Measurements from ENCODE around the gene YIPF7. TPM values are rescaled to one million over a fixed set of nuclear protein-coding genes. Genes with fewer than 3 reads are reported as not detected.

Gene YIPF7
- total and polyA plus RNA-seq, 7 donors, result 3.2 to 27.9 (median 8.2) TPM

GRCh38 chr4:44678094-44679041, 26.9 kb upstream of the YIPF7 start, which contains the start of gene GUF1:
GUF1 (plus strand) TSS chr4:44678420; CDS start chr4:44678623, 203 bp downstream.
- peak within 1 kb of the TSS; percentile 96 for H3K27ac ChIP-seq
- H3K36me3 ChIP-seq (ENCODE audit: insufficient read depth in 1 of 2, low read depth in 1 of 2), result peaks cover 4 to 28% of the 10 kb centered on the region in 2 donors
- H3K9me3 ChIP-seq, result no peaks in the 10 kb centered on the region
- intact Hi-C loops (cut with DNase I), result no loop called here
- no peaks in the 10 kb centered on the region for H3K27me3 ChIP-seq (ENCODE audit: insufficient read depth in 3 of 3, low read length in 2 of 3)
- peak within 1 kb of the TSS; percentile 87 for H3K4me3 ChIP-seq
- DNase-seq (peak; percentile 91 to 95), ATAC-seq (peak; percentile 95 to 98 (median 97))
- no peak for TF ChIP-seq CTCF (IDR thresholded peaks at IDR 0.05)
- peaks cover 27% of the 10 kb centered on the region for H3K4me1 ChIP-seq
- WGBS, 3 donors, result 1% methylated on average over 42 to 57 of the region's 57 CpGs

GRCh38 chr4:44675366-44675765, 23.9 kb upstream of the YIPF7 start:
- Histone ChIP-seq H3K4me3 (no peak overlapping the region), H3K27ac (no peak overlapping the region), H3K27me3 (ENCODE audit: insufficient read depth in 3 of 3, low read length in 2 of 3) (no peaks in the 10 kb centered on the region), H3K9me3 (no peaks in the 10 kb centered on the region), H3K4me1 (peaks cover 28% of the 10 kb centered on the region), H3K36me3 (ENCODE audit: insufficient read depth in 1 of 2, low read depth in 1 of 2) (no peaks in the 10 kb centered on the region)
- DNase-seq (no peak), ATAC-seq (no peak)
- no peak for TF ChIP-seq CTCF (IDR thresholded peaks at IDR 0.05)
- intact Hi-C loops (cut with DNase I), result no loop called here
- 68 to 74% (median 70%) methylated on average over 5 of the region's 5 CpGs for WGBS, 3 donors

GRCh38 chr4:44674471-44674870, 23.0 kb upstream of the YIPF7 start:
- 93 to 98% (median 96%) methylated on average over 1 of the region's 1 CpG for WGBS, 3 donors
- no peaks in the 10 kb centered on the region for H3K36me3 ChIP-seq (ENCODE audit: insufficient read depth in 1 of 2, low read depth in 1 of 2)
- no peaks in the 10 kb centered on the region for H3K27me3 ChIP-seq (ENCODE audit: insufficient read depth in 3 of 3, low read length in 2 of 3)
- H3K4me1 ChIP-seq, result peaks cover 20% of the 10 kb centered on the region
- no peak overlapping the region for H3K4me3 ChIP-seq
- H3K27ac ChIP-seq, result no peak overlapping the region
- DNase-seq (no peak), ATAC-seq (no peak)
- no peak for TF ChIP-seq CTCF (IDR thresholded peaks at IDR 0.05)
- no peaks in the 10 kb centered on the region for H3K9me3 ChIP-seq
- intact Hi-C loops (cut with DNase I), result no loop called here

- H3K27ac ChIP-seq, result no peak overlapping the region
- no peak for ATAC-seq
- intact Hi-C loops (cut with DNase I), result no loop called here
These were observed 20.2 kb upstream of the YIPF7 start for GRCh38 chr4:44671636-44672035.

More at GRCh38 chr4:44671636-44672035, 20.2 kb upstream of the YIPF7 start:
- Histone ChIP-seq H3K27me3 (ENCODE audit: insufficient read depth in 3 of 3, low read length in 2 of 3) (no peaks in the 10 kb centered on the region), H3K4me1 (peaks cover 16% of the 10 kb centered on the region), H3K4me3 (no peak overlapping the region), H3K9me3 (no peaks in the 10 kb centered on the region), H3K36me3 (ENCODE audit: insufficient read depth in 1 of 2, low read depth in 1 of 2) (no peaks in the 10 kb centered on the region)
- no peak for TF ChIP-seq CTCF (IDR thresholded peaks at IDR 0.05)
- DNase-seq, result no peak
- WGBS, 3 donors, result 89 to 96% (median 93%) methylated on average over 3 of the region's 3 CpGs

Measured in psoas muscle (tissue), 8 donors.